ENCODE measurements around the gene CASZ1. TPM values are rescaled to one million over a fixed set of nuclear protein-coding genes. Genes with fewer than 3 reads are reported as not detected.

Gene CASZ1
- total RNA-seq, 4 donors from 2014 or later, result 22.1 to 47.4 (median 28.0) TPM

DNA sequence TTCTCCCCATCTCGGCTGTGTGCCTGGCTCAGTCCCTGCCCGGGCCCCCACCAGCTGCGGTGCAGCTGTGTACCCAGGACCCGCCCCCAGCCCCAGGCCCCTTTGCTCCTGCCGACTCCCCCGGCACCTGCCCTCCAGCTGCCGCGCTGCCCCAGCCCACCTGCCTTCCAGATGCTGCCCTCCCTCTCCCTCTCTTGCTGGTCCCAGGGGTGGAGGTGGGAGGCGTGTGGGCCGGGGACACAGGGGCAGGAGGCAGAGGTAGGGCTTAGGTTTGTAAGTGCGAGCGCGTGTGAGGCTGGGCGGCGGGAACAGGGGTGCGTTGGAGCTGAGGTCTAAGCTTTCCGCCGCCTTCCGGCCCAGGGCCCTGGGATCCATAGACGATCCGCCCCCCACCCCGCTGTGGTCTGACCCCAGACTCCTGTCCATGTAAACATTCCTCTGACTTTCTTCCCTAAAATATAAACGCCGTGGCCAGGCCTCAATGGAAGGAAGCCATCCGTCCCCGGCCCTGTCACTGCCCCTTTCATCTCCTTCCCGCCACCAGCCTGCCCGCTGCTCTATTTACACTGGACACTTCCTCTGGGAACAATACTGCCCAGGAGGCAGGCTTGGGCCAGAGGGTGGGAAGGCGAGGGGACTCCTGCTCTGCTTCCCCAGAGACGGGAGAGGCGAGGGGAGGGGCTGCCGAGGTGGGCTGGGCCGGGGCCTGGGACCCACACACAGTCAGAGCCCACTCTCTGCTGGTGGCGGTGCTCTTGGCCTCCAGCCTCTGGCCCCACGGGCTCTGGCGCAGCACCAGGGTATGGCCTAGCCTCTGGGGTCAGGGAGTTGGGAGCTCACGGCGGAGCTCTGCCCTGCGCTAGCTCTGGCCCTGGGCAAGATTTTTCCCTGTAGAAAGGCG lies 128.3 kb downstream of the CASZ1 start:
- no peak for ATAC-seq
- TF ChIP-seq POLR2A (IDR thresholded peaks at IDR 0.05), result no peak
- TF ChIP-seq, protein P1, sequence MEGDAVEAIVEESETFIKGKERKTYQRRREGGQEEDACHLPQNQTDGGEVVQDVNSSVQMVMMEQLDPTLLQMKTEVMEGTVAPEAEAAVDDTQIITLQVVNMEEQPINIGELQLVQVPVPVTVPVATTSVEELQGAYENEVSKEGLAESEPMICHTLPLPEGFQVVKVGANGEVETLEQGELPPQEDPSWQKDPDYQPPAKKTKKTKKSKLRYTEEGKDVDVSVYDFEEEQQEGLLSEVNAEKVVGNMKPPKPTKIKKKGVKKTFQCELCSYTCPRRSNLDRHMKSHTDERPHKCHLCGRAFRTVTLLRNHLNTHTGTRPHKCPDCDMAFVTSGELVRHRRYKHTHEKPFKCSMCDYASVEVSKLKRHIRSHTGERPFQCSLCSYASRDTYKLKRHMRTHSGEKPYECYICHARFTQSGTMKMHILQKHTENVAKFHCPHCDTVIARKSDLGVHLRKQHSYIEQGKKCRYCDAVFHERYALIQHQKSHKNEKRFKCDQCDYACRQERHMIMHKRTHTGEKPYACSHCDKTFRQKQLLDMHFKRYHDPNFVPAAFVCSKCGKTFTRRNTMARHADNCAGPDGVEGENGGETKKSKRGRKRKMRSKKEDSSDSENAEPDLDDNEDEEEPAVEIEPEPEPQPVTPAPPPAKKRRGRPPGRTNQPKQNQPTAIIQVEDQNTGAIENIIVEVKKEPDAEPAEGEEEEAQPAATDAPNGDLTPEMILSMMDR (IDR thresholded peaks at IDR 0.05), result no peak
- TF ChIP-seq POLR2AphosphoS5 (IDR thresholded peaks at IDR 0.05), result no peak
- no peak for TF ChIP-seq EP300 (IDR thresholded peaks at IDR 0.05)
- Histone ChIP-seq H3K27me3 (no peaks in the 10 kb centered on the region), H3K27ac (peak overlapping the region; percentile 56 to 95 (median 92)), H3K36me3 (peaks cover 0 to 13% of the 10 kb centered on the region in 2 donors), H3K4me3 (no peak overlapping the region), H3K4me1 (peaks cover 5 to 100% (median 49%) of the 10 kb centered on the region in 3 donors), H3K9me3 (no peaks in the 10 kb centered on the region)
- WGBS, 2 donors (ENCODE audit: low coverage in 1 of 2), result 7 to 23% methylated on average over 3 to 9 of the region's 40 CpGs

GRCh38 chr1:10665930-10666850 lies 130.3 kb downstream of the CASZ1 start:
- no peaks in the 10 kb centered on the region for H3K27me3 ChIP-seq
- 56 to 68% methylated on average over 7 to 13 of the region's 36 CpGs for WGBS, 2 donors (ENCODE audit: low coverage in 1 of 2)
- peak; percentile 79 for ATAC-seq
- peaks cover 6 to 91% (median 49%) of the 10 kb centered on the region in 3 donors for H3K4me1 ChIP-seq
- peaks cover 0 to 13% of the 10 kb centered on the region in 2 donors for H3K36me3 ChIP-seq
- peak overlapping the region; percentile 48 to 95 (median 92) for H3K27ac ChIP-seq
- TF ChIP-seq POLR2AphosphoS5 (IDR thresholded peaks at IDR 0.05), result peak; percentile 87
- TF ChIP-seq, protein P1 (IDR thresholded peaks at IDR 0.05), result no peak
- H3K9me3 ChIP-seq, result no peaks in the 10 kb centered on the region
- H3K4me3 ChIP-seq, result no peak overlapping the region

DNA sequence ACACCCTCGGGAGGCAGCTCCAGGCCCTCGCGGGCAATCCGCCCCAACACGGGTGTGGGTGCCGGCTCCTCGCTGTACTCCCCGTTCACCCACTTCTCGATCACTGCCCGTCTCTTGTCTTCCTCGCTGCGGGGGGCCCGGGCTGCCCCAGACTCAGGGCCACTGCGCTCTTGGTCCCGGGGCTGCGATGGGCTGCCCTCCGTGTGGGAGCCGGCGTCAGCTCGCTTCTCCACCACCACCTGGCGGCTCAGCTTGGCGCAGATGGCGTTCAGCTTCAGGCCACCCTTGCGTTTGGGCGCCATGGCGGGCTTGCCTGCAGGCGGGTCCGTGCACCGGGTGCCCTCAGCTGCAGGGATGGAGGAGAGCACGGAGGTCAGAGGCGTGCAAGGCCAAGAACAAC lies 131.2 kb downstream of the CASZ1 start:
- no peaks in the 10 kb centered on the region for H3K9me3 ChIP-seq
- peaks cover 6 to 81% (median 43%) of the 10 kb centered on the region in 3 donors for H3K4me1 ChIP-seq
- no peak overlapping the region for H3K4me3 ChIP-seq
- no peak for ATAC-seq
- H3K36me3 ChIP-seq, result peaks cover 0 to 16% of the 10 kb centered on the region in 2 donors
- H3K27me3 ChIP-seq, result no peaks in the 10 kb centered on the region
- peak overlapping the region; percentile 84 to 95 (median 92) for H3K27ac ChIP-seq
- no peak for TF ChIP-seq POLR2AphosphoS5 (IDR thresholded peaks at IDR 0.05)
- no peak for TF ChIP-seq POLR2A (IDR thresholded peaks at IDR 0.05)
- TF ChIP-seq, protein P1 (IDR thresholded peaks at IDR 0.05), result no peak
- TF ChIP-seq EP300 (IDR thresholded peaks at IDR 0.05), result no peak
- WGBS, 2 donors (ENCODE audit: low coverage in 1 of 2), result no CpG with 5 or more reads among the region's 31 CpGs

DNA sequence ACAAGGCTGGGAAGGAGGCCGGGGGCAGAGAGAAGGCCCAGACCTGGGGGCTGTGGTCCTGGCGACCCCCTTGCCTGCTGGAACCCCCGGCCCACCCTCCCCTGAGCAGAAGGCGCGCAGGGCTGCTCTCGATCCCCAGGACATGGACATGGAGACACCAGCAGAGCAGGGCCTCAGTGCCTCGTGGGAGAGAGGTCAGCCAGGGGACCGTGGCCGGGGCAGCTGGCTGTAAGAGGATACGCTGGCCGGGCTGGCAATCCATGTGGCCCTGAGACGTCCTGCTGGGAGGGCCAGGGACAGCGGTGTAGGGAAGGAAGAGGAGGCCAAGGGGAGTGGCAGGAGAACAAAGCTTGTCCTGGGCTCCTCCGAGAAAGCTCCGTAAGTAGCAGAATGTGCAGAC lies 132.2 kb downstream of the CASZ1 start:
- H3K27me3 ChIP-seq, result no peaks in the 10 kb centered on the region
- ATAC-seq, result peak; percentile 11
- H3K4me1 ChIP-seq, result peaks cover 6 to 73% (median 35%) of the 10 kb centered on the region in 3 donors
- peaks cover 0 to 26% of the 10 kb centered on the region in 2 donors for H3K36me3 ChIP-seq
- 47 to 54% methylated on average over 3 to 5 of the region's 15 CpGs for WGBS, 2 donors (ENCODE audit: low coverage in 1 of 2)
- H3K27ac ChIP-seq, result peak overlapping the region; percentile 84 to 95 (median 92)
- TF ChIP-seq POLR2A (IDR thresholded peaks at IDR 0.05), result no peak
- TF ChIP-seq EP300 (IDR thresholded peaks at IDR 0.05), result no peak
- no peak for TF ChIP-seq POLR2AphosphoS5 (IDR thresholded peaks at IDR 0.05)
- TF ChIP-seq, protein P1 (IDR thresholded peaks at IDR 0.05), result no peak
- H3K9me3 ChIP-seq, result no peaks in the 10 kb centered on the region
- no peak overlapping the region for H3K4me3 ChIP-seq
